ENCODE results near the gene SNAI1.

The SNAI1 gene

GRCh38 chr20:49985157-49985556 is 2.4 kb downstream of the SNAI1 start:
- DNase-seq, result no peak
- peaks cover 39% of the 10 kb centered on the region for H3K36me3 ChIP-seq
- no peaks in the 10 kb centered on the region for H3K27me3 ChIP-seq
- peaks cover 13% of the 10 kb centered on the region for H3K4me1 ChIP-seq
- H3K4me3 ChIP-seq (ENCODE audit: low read depth, low read length), result peak overlapping the region; percentile 93
- no peak for TF ChIP-seq CTCF (IDR thresholded peaks at IDR 0.05; ENCODE audit: low read depth, low read length)
- 0 out of 2 replicates have a peak, but pooled peaks cover 4% of the 10 kb centered on the region for H3K9me3 ChIP-seq

GRCh38 chr20:49985617-49986016 is 2.8 kb downstream of the SNAI1 start:
- Histone ChIP-seq H3K9me3 (0 out of 2 replicates have a peak, but pooled peaks cover 4% of the 10 kb centered on the region), H3K4me1 (peaks cover 15% of the 10 kb centered on the region), H3K4me3 (ENCODE audit: low read depth, low read length) (peak overlapping the region; percentile 93), H3K36me3 (peaks cover 39% of the 10 kb centered on the region), H3K27me3 (no peaks in the 10 kb centered on the region)
- DNase-seq, result no peak
- TF ChIP-seq CTCF (IDR thresholded peaks at IDR 0.05; ENCODE audit: low read depth, low read length), result no peak

GRCh38 chr20:49986049-49986448 is 3.3 kb downstream of the SNAI1 start:
- Histone ChIP-seq H3K27me3 (no peaks in the 10 kb centered on the region), H3K4me1 (peaks cover 15% of the 10 kb centered on the region), H3K4me3 (ENCODE audit: low read depth, low read length) (peak overlapping the region; percentile 1; the same call in 1 of the 2 replicates), H3K36me3 (peaks cover 39% of the 10 kb centered on the region), H3K9me3 (0 out of 2 replicates have a peak, but pooled peaks cover 4% of the 10 kb centered on the region)
- no peak for TF ChIP-seq CTCF (IDR thresholded peaks at IDR 0.05; ENCODE audit: low read depth, low read length)
- no peak for DNase-seq

- no peak for TF ChIP-seq CTCF (IDR thresholded peaks at IDR 0.05; ENCODE audit: low read depth, low read length)
- no peak for DNase-seq
- H3K4me3 ChIP-seq (ENCODE audit: low read depth, low read length), result no peak overlapping the region; the same call in 1 of the 2 replicates
- H3K27me3 ChIP-seq, result no peaks in the 10 kb centered on the region
- H3K36me3 ChIP-seq, result peaks cover 39% of the 10 kb centered on the region
- no peaks in the 10 kb centered on the region for H3K9me3 ChIP-seq
- peaks cover 13% of the 10 kb centered on the region for H3K4me1 ChIP-seq
Measured at GRCh38 chr20:49987015-49987867, 4.5 kb downstream of the SNAI1 start.

GRCh38 chr20:49987868-49988690 is 5.3 kb downstream of the SNAI1 start:
- no peak for TF ChIP-seq CTCF (IDR thresholded peaks at IDR 0.05; ENCODE audit: low read depth, low read length)
- Histone ChIP-seq H3K4me1 (peaks cover 12% of the 10 kb centered on the region), H3K4me3 (ENCODE audit: low read depth, low read length) (no peak overlapping the region), H3K9me3 (no peaks in the 10 kb centered on the region), H3K36me3 (peaks cover 39% of the 10 kb centered on the region), H3K27me3 (no peaks in the 10 kb centered on the region)
- DNase-seq, result no peak
